ENCODE data around the gene RIN1.

DNA sequence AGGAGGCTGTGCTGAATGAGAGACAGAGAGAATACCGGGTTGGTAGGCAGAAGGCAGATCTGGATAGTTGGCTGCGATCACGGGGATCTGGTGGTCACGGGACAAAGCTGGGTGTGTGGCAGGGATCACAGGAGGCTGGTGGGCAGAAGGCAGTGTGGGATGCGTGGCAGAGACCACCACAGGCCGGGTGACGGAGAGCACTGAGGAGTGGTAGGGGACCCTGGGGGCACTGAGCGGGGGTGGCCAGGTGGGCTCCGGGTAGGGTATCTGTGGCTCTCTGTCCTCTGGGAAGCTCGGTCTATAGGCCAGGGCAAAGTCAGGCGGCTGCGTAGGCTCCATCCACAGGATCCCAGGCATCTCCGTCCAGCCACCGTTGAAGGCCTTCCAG, 20.7 kb downstream of the RIN1 start:
- TF ChIP-seq, protein P1, sequence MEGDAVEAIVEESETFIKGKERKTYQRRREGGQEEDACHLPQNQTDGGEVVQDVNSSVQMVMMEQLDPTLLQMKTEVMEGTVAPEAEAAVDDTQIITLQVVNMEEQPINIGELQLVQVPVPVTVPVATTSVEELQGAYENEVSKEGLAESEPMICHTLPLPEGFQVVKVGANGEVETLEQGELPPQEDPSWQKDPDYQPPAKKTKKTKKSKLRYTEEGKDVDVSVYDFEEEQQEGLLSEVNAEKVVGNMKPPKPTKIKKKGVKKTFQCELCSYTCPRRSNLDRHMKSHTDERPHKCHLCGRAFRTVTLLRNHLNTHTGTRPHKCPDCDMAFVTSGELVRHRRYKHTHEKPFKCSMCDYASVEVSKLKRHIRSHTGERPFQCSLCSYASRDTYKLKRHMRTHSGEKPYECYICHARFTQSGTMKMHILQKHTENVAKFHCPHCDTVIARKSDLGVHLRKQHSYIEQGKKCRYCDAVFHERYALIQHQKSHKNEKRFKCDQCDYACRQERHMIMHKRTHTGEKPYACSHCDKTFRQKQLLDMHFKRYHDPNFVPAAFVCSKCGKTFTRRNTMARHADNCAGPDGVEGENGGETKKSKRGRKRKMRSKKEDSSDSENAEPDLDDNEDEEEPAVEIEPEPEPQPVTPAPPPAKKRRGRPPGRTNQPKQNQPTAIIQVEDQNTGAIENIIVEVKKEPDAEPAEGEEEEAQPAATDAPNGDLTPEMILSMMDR (IDR thresholded peaks at IDR 0.05) = no peak
- no peak for TF ChIP-seq POLR2A (IDR thresholded peaks at IDR 0.05)
